LNCAP (cell line): ENCODE results near the gene ANKRA2.

ENCODE experiments used
- TF ChIP-seq, protein P1 (sequence below): fragments of 450-650 bp; IDR thresholded peaks from 2 replicates; pipeline ENCODE4 v1.5.1; 2017; ENCODE audit warnings: mild to moderate bottlenecking

The ANKRA2 gene

GRCh38 chr5:73531356-73531755, 34.1 kb downstream of the ANKRA2 start:
- TF ChIP-seq, protein P1, sequence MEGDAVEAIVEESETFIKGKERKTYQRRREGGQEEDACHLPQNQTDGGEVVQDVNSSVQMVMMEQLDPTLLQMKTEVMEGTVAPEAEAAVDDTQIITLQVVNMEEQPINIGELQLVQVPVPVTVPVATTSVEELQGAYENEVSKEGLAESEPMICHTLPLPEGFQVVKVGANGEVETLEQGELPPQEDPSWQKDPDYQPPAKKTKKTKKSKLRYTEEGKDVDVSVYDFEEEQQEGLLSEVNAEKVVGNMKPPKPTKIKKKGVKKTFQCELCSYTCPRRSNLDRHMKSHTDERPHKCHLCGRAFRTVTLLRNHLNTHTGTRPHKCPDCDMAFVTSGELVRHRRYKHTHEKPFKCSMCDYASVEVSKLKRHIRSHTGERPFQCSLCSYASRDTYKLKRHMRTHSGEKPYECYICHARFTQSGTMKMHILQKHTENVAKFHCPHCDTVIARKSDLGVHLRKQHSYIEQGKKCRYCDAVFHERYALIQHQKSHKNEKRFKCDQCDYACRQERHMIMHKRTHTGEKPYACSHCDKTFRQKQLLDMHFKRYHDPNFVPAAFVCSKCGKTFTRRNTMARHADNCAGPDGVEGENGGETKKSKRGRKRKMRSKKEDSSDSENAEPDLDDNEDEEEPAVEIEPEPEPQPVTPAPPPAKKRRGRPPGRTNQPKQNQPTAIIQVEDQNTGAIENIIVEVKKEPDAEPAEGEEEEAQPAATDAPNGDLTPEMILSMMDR, result no peak

- TF ChIP-seq, protein P1, result no peak
Observed at GRCh38 chr5:73529081-73529480, 36.4 kb downstream of the ANKRA2 start.

DNA sequence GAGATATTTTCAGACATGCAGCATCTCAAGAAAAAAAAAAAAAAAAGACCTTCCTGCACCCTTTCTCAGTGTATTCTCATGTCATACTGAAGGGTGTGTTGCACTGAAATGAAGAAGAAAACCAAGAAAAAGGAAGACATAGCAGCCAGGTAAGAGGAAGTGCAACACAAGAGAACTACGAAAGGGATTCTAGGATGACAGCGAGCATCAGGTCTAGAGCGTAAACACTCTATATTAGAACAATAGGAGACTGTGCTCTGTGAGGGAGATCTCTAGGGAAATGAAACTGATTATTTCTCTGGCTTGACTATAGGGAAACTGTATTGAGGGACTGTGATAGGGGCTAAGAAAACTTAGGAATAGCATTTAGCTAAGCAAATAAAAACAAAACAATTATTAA, 37.2 kb downstream of the ANKRA2 start:
- TF ChIP-seq, protein P1, result no peak

- TF ChIP-seq, protein P1, result no peak
Observed at GRCh38 chr5:73525606-73526203, 39.7 kb downstream of the ANKRA2 start.

- TF ChIP-seq, protein P1, result no peak
Observed at GRCh38 chr5:73523861-73524260, 41.6 kb downstream of the ANKRA2 start.

DNA sequence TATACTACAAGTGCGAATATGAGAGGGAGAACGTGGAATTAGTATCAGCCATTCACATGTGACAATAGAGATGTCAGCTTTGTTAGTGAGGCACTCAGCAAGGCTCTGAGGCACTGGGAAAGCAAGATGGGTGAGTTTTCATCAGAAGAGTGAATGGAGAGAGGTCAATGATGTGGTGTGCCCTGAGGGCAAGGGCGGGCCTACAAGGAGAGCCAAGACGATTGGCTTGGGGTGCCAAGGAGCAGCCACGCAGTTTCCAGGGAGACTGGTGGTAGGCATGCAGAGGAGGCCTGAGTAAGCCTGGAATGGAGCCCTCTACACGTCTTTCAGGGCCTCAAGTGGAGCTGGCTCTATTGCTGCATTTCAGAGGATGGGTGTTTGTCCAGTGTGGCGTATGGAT, 42.5 kb downstream of the ANKRA2 start:
- TF ChIP-seq, protein P1, result no peak

DNA sequence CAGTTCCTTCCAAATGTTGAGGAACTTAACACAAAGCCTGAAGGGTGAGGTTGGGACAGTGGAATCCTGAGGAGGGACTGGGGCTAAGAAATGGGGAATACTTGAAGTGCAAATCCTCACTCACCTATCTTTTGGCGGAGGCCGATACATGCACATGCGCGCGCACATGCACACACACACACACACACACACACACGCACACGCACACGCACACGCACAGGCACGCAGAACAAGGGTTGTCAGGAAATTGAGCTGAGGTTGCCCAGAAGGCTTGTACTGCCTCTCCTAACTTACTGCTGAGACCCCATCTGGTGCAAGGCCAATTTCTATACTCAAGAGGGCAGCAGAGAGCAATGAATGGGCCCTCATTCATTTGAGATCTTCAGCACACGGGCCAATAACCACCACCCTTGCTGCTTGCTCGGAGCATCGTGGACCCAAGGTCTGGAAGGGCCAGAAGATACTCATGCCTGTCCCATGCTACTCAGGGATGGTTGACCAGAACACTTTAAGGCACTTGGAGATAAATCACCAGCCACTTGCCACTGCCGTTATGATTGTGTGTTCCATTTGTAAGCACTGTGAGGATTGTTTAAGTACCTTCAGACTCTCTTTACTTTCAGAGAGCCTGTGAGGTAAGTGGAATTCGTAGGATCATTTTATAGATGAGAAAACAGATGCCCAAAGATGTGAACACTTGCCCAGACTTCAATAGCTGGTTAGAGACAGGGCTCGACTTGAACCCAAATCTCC, 45.7 kb downstream of the ANKRA2 start:
- TF ChIP-seq, protein P1, result peak; percentile 85
